Mucosa of rectum (tissue), 2 donors: ENCODE measurements around the gene AKT3.

Experiments used
- H3K27ac ChIP-seq, 2 donors: one replicate each; pipeline ENCODE4 v1.7.0; 2013; ENCODE audit warnings: inconsistent platforms in 2 of 2, low read depth in 2 of 2, low read length in 2 of 2
- H3K27me3 ChIP-seq, 2 donors: one replicate each; pipeline ENCODE4 v1.7.0; 2013; ENCODE audit warnings: low read length in 2 of 2; ENCODE audit not compliant: control insufficient read depth in 2 of 2, insufficient read depth in 2 of 2
- H3K36me3 ChIP-seq, 2 donors: one replicate each; pipeline ENCODE4 v1.7.0; 2013; ENCODE audit warnings: low read length in 2 of 2; ENCODE audit not compliant: control insufficient read depth in 2 of 2, insufficient read depth in 2 of 2
- H3K4me1 ChIP-seq, 2 donors: one replicate each; pipeline ENCODE4 v1.7.0; 2013; ENCODE audit warnings: low read length in 2 of 2, mild to moderate bottlenecking in 1 of 2; ENCODE audit not compliant: control insufficient read depth in 2 of 2, insufficient read depth in 2 of 2
- H3K4me3 ChIP-seq, 2 donors: one replicate each; pipeline ENCODE4 v1.7.0; 2013; ENCODE audit warnings: low read length in 2 of 2
- H3K9ac ChIP-seq, 2 donors: one replicate each; pipeline ENCODE4 v1.7.0; 2013; ENCODE audit warnings: low read length in 2 of 2, low read depth in 1 of 2, mild to moderate bottlenecking in 1 of 2
- H3K9me3 ChIP-seq, 2 donors: one replicate each; pipeline ENCODE4 v1.7.0; 2013; ENCODE audit warnings: low read length in 2 of 2; ENCODE audit not compliant: control insufficient read depth in 2 of 2
- donor health status: healthy.
- donor health status: Normal muscosa, but diverticular disease.

AKT3 gene

GRCh38 chr1:243558576-243558975, 291.5 kb downstream of the AKT3 start:
- H3K36me3 ChIP-seq = no peaks in the 10 kb centered on the region
- H3K27ac ChIP-seq = no peak overlapping the region
- H3K9ac ChIP-seq = no peak overlapping the region
- H3K27me3 ChIP-seq = no peaks in the 10 kb centered on the region
- H3K9me3 ChIP-seq = no peaks in the 10 kb centered on the region
- no peak overlapping the region for H3K4me3 ChIP-seq
- no peaks in the 10 kb centered on the region for H3K4me1 ChIP-seq

DNA sequence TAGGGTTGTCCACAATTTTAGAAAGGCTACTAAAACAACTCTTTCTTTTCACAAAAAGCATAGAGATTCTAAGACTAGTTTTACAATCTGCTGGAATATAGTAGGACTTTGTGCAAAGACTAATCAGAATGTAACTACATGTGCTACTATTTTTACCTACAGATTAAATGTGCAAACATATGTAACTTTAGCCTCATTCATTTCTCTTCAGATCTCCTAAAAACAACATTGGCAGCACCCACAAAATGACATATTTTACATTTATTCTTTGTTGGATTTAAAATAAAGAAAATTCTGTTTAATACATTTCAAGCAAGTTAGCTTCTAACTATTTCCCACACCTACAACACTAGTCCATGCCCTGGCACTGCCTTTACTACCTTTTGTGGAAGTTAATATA, 292.2 kb downstream of the AKT3 start:
- no peaks in the 10 kb centered on the region for H3K36me3 ChIP-seq
- no peaks in the 10 kb centered on the region for H3K9me3 ChIP-seq
- H3K27me3 ChIP-seq = no peaks in the 10 kb centered on the region
- no peak overlapping the region for H3K4me3 ChIP-seq
- H3K27ac ChIP-seq = no peak overlapping the region
- no peaks in the 10 kb centered on the region for H3K4me1 ChIP-seq
- no peak overlapping the region for H3K9ac ChIP-seq

- no peaks in the 10 kb centered on the region for H3K4me1 ChIP-seq
- H3K27me3 ChIP-seq = no peaks in the 10 kb centered on the region
- H3K4me3 ChIP-seq = no peak overlapping the region
- H3K27ac ChIP-seq = no peak overlapping the region
- no peaks in the 10 kb centered on the region for H3K9me3 ChIP-seq
- no peaks in the 10 kb centered on the region for H3K36me3 ChIP-seq
- no peak overlapping the region for H3K9ac ChIP-seq
These were observed 295.4 kb downstream of the AKT3 start for GRCh38 chr1:243554686-243555085.

- Histone ChIP-seq H3K9me3 (no peaks in the 10 kb centered on the region), H3K27me3 (no peaks in the 10 kb centered on the region), H3K36me3 (no peaks in the 10 kb centered on the region), H3K4me3 (no peak overlapping the region), H3K9ac (no peak overlapping the region), H3K4me1 (no peaks in the 10 kb centered on the region), H3K27ac (no peak overlapping the region)
These were observed 297.0 kb downstream of the AKT3 start for GRCh38 chr1:243553090-243553489.

DNA sequence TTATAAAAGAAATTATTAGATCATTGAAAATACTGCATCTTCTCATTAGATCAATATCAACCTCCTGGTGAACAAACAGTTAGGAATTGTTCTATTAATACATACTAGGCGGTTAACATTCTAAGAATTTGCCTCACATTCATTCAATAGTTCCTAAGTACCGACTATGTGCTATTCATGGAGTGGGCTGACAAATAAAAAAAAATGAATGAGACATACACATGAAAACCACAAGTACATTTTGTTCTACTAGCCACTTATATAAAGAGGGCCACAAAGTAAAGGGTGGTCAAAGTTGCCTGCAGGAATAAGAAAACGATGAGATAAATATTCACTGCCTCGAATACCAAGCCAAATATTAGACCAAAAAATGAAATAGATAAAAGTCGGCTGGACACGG, 299.8 kb downstream of the AKT3 start:
- H3K27me3 ChIP-seq = no peaks in the 10 kb centered on the region
- no peaks in the 10 kb centered on the region for H3K4me1 ChIP-seq
- H3K9me3 ChIP-seq = no peaks in the 10 kb centered on the region
- no peak overlapping the region for H3K4me3 ChIP-seq
- no peak overlapping the region for H3K9ac ChIP-seq
- H3K36me3 ChIP-seq = no peaks in the 10 kb centered on the region
- no peak overlapping the region for H3K27ac ChIP-seq

GRCh38 chr1:243549791-243550190, 300.3 kb downstream of the AKT3 start:
- no peaks in the 10 kb centered on the region for H3K9me3 ChIP-seq
- no peak overlapping the region for H3K9ac ChIP-seq

DNA sequence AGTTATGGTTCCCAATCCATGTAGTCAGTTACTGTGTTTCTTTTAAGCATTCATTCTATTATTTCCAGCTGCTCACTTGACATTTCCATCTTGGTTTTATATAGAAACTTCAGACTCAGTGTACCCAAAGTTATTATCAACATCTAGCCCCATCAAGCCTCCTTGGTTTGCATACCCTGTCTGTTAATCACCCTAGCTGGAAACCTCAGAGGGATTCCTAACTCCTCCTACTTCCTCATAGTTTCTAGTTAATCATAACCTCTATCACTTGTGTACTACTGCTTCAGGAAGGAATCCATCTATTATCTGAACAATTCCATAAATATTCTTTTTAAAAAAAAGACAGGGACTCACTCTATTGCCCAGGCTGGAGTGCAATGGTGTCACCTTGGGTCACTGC, 300.9 kb downstream of the AKT3 start:
- Histone ChIP-seq H3K36me3 (no peaks in the 10 kb centered on the region), H3K4me1 (no peaks in the 10 kb centered on the region), H3K9me3 (no peaks in the 10 kb centered on the region), H3K9ac (no peak overlapping the region), H3K4me3 (no peak overlapping the region), H3K27me3 (no peaks in the 10 kb centered on the region), H3K27ac (no peak overlapping the region)

More at GRCh38 chr1:243549791-243550190, 300.3 kb downstream of the AKT3 start:
- Histone ChIP-seq H3K27me3 (no peaks in the 10 kb centered on the region), H3K27ac (no peak overlapping the region), H3K36me3 (no peaks in the 10 kb centered on the region), H3K4me3 (no peak overlapping the region), H3K4me1 (no peaks in the 10 kb centered on the region)

- Histone ChIP-seq H3K27ac (no peak overlapping the region), H3K36me3 (no peaks in the 10 kb centered on the region), H3K27me3 (no peaks in the 10 kb centered on the region), H3K4me3 (no peak overlapping the region), H3K9ac (no peak overlapping the region), H3K9me3 (no peaks in the 10 kb centered on the region), H3K4me1 (no peaks in the 10 kb centered on the region)
These were observed 301.5 kb downstream of the AKT3 start for GRCh38 chr1:243548516-243548915.

DNA sequence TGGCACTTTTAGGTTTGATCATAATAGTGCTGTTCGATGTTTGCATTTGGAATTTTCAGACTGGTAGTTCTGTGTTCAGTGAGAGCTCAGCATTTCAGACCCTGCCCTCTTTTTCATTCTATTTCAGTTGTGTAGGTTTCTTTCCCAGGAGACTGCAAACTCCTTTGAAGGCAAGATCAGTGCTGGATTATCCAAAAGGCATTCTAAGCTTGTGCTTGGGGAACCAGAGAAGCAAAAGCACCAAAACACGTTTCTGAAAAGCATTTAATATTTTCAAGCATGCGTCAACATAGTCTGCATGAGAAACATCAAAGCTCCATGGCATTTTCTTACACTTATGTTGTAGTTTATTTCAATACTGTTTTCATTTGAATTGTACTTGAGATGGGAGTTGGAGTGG, 302.2 kb downstream of the AKT3 start:
- Histone ChIP-seq H3K9me3 (no peaks in the 10 kb centered on the region), H3K27ac (no peak overlapping the region), H3K9ac (no peak overlapping the region), H3K4me3 (no peak overlapping the region), H3K36me3 (no peaks in the 10 kb centered on the region), H3K27me3 (no peaks in the 10 kb centered on the region), H3K4me1 (no peaks in the 10 kb centered on the region)

- Histone ChIP-seq H3K4me3 (no peak overlapping the region), H3K27ac (no peak overlapping the region), H3K4me1 (no peaks in the 10 kb centered on the region), H3K9ac (no peak overlapping the region), H3K36me3 (no peaks in the 10 kb centered on the region), H3K27me3 (no peaks in the 10 kb centered on the region), H3K9me3 (no peaks in the 10 kb centered on the region)
These were observed 303.6 kb downstream of the AKT3 start for GRCh38 chr1:243546457-243546856.

DNA sequence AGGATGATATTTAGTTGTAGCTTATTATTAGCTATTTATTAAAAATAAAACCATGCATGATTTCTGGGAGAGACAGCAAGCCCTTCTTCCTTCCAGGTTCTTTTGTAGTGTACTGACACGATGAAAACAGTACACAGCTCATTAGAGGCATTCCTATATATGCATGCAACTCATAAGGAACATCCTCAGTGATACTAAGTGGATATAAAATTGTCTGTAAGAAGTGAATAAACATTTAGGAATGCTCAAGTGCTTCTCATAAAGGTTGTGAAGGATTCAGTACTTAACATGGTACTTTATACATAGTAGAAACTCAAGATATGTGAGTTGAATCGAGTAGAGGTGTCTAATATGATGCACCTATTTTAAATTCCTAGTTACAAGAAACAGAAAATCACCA, 306.5 kb downstream of the AKT3 start:
- no peaks in the 10 kb centered on the region for H3K27me3 ChIP-seq
- H3K9ac ChIP-seq = no peak overlapping the region
- no peaks in the 10 kb centered on the region for H3K9me3 ChIP-seq
- H3K36me3 ChIP-seq = no peaks in the 10 kb centered on the region
- no peaks in the 10 kb centered on the region for H3K4me1 ChIP-seq
- no peak overlapping the region for H3K4me3 ChIP-seq
- H3K27ac ChIP-seq = no peak overlapping the region
